Measurements from ENCODE around the gene SRD5A3.

The SRD5A3 gene

GRCh38 chr4:55398461-55398860 is 52.4 kb downstream of the SRD5A3 start:
- H3K27ac ChIP-seq = no peak overlapping the region
- no peak for TF ChIP-seq CTCF (conservative IDR thresholded peaks at IDR 0.05)
- TF ChIP-seq ZFX (IDR thresholded peaks at IDR 0.05) = no peak

- H3K27ac ChIP-seq = no peak overlapping the region; the same call in 1 of the 2 replicates
- TF ChIP-seq CTCF (conservative IDR thresholded peaks at IDR 0.05) (no peak), ZFX (IDR thresholded peaks at IDR 0.05) (no peak)
Measured at GRCh38 chr4:55398966-55399365, 52.9 kb downstream of the SRD5A3 start.

GRCh38 chr4:55399581-55399980 is 53.5 kb downstream of the SRD5A3 start:
- TF ChIP-seq CTCF (conservative IDR thresholded peaks at IDR 0.05) (no peak), ZFX (IDR thresholded peaks at IDR 0.05) (no peak)
- no peak overlapping the region for H3K27ac ChIP-seq

GRCh38 chr4:55405073-55405472 is 59.0 kb downstream of the SRD5A3 start:
- TF ChIP-seq CTCF (conservative IDR thresholded peaks at IDR 0.05) (no peak), ZFX (IDR thresholded peaks at IDR 0.05) (no peak)
- no peak overlapping the region for H3K27ac ChIP-seq

- TF ChIP-seq ZFX (IDR thresholded peaks at IDR 0.05) (no peak), CTCF (conservative IDR thresholded peaks at IDR 0.05) (no peak)
- no peak overlapping the region for H3K27ac ChIP-seq
Measured at GRCh38 chr4:55406545-55406944, 60.5 kb downstream of the SRD5A3 start.

- H3K27ac ChIP-seq = no peak overlapping the region
- TF ChIP-seq ZFX (IDR thresholded peaks at IDR 0.05) = no peak
- no peak for TF ChIP-seq CTCF (conservative IDR thresholded peaks at IDR 0.05)
Measured at GRCh38 chr4:55407119-55407518, 61.1 kb downstream of the SRD5A3 start.

- TF ChIP-seq CTCF (conservative IDR thresholded peaks at IDR 0.05) (no peak), ZFX (IDR thresholded peaks at IDR 0.05) (no peak)
- H3K27ac ChIP-seq = no peak overlapping the region
Measured at GRCh38 chr4:55407764-55408163, 61.7 kb downstream of the SRD5A3 start.

Measured in C4-2B (cell line).